Activated T-helper 1 cell treated with anti-CD3 and anti-CD28 coated beads, Interleukin-12 subunit alpha, Interleukin-12 subunit beta, Interleukin-2, Interleukin-4 antibody, amounts not matched to agents 30 ng/mL and 10 ng/mL and 1 ng/mL, durations not matched to agents 14 hours and 24 hours and 36 hours (primary cell): Measurements from ENCODE around the gene C12orf43. TPM values are rescaled to one million over a fixed set of nuclear protein-coding genes. Genes with fewer than 3 reads are reported as not detected.

Source experiments
- DNase-seq: peaks from one replicate; pipeline ENCODE4 v3.0.0; 2021; ENCODE audit warnings: low spot score
- H3K27ac Mint-ChIP-seq: one replicate; pipeline ENCODE4 v1.8.0; 2021; ENCODE audit warnings: mild to moderate bottlenecking, mixed read lengths
- H3K27me3 Mint-ChIP-seq: one replicate; pipeline ENCODE4 v1.8.0; 2022; ENCODE audit warnings: mild to moderate bottlenecking, moderate library complexity, mixed read lengths; ENCODE audit not compliant: insufficient read depth
- H3K36me3 Mint-ChIP-seq: one replicate; pipeline ENCODE4 v1.8.0; 2021; ENCODE audit warnings: low read depth, mixed read lengths
- H3K4me1 Mint-ChIP-seq: one replicate; pipeline ENCODE4 v1.8.0; 2021; ENCODE audit warnings: low read depth, mixed read lengths
- H3K4me3 Mint-ChIP-seq: one replicate; pipeline ENCODE4 v1.8.0; 2021; ENCODE audit warnings: mild to moderate bottlenecking, moderate library complexity, mixed read lengths
- H3K9me3 Mint-ChIP-seq: one replicate; pipeline ENCODE4 v1.8.0; 2021; ENCODE audit warnings: mixed read lengths
- intact Hi-C: fragments of 100-400 bp; cut with micrococcal nuclease; formaldehyde crosslinking; loops from one replicate; pipeline ENCODE4 v1.15.1; 2024
- total RNA-seq: library from RNA; stranded (reverse); gene quantifications from 2 replicates; pipeline ENCODE4 v1.2.3, GENCODE V29; 2022

Gene C12orf43
- total RNA-seq, 1 donor from 2014 or later, result 35.3 TPM

DNA sequence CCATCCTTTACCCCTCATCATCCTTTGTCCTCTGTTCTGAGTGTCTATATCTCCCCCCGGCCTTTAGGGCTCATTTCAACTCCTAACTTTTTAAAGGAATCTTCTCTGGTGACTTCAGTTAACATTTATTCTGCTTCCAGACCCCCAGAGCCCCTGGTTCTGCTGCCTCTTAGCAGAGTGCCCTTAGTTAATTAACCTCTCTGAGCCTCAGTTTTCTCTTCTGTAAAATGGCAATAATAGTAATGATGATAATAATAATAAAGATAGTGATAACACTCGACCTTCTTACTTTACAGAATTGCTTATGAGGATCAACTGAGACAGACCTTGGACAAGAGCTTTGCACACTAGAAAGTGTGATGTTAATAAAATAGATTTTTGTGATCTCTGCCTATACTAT is 6.4 kb upstream of the C12orf43 start:
- Mint-ChIP-seq H3K36me3 (peaks cover 28% of the 10 kb centered on the region), H3K9me3 (no peaks in the 10 kb centered on the region), H3K27ac (no peak overlapping the region), H3K4me1 (no peaks in the 10 kb centered on the region), H3K4me3 (no peak overlapping the region), H3K27me3 (no peaks in the 10 kb centered on the region)
- no peak for DNase-seq
- intact Hi-C loops, result no loop called here

DNA sequence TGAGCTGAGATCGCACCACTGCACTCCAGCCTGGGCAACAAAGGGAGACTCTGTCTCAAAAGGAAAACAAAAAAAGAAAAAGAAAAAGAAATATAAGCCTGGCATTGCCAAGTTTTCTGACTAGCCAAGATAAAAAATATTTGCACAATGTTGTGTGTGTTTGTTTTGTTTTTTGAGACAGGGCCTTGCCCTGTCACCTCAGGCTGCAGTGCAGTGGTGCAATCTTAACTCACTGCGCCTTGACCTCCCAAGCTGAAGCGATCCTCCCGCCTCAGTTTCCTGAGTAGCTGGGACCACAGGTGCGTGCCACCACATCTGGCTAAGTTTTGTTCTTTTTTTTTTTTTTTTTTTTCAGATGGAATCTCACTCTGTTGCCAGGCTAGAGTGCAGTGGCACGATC is 5.5 kb upstream of the C12orf43 start:
- H3K27ac Mint-ChIP-seq, result no peak overlapping the region
- no peaks in the 10 kb centered on the region for H3K4me1 Mint-ChIP-seq
- H3K4me3 Mint-ChIP-seq, result no peak overlapping the region
- intact Hi-C loops, result no loop called here
- DNase-seq, result no peak
- no peaks in the 10 kb centered on the region for H3K27me3 Mint-ChIP-seq
- H3K9me3 Mint-ChIP-seq, result no peaks in the 10 kb centered on the region
- H3K36me3 Mint-ChIP-seq, result peaks cover 20% of the 10 kb centered on the region

DNA sequence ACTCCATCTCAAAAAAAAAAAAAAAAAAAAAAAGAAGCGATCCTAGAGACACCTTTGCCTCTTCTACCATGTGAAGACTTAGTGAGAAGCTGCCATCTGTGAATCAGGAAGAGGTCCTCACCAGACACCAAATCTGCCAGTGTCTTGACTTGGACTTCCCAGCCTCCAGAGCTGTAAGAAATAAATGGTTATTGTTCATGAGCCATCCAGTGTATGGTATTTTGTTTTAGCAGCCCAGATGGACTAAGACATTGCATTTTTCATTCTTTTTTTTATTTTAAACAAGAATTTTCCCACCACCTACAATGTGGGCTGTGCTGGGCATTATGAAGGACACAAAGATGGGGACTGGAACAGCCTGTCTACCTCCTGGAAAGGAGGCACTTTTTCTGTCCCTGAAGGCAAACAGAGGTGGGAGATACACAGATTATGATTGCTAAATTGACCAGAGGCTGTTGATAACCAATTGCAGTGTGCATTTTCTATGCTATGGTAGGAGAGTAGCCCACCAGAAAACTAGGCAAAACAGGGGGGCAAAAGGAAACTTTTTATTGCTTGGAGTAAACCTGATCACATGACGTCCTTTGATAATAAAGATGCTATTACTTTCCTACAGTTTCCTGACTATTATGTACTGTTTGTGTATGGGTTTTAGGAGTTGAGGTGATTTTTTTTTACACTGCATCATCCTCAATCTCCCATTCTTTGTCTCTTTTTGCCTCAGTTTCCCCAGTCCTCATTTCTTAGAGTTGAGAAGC is 2.8 kb upstream of the C12orf43 start:
- Mint-ChIP-seq H3K4me1 (peaks cover 13% of the 10 kb centered on the region), H3K27me3 (no peaks in the 10 kb centered on the region), H3K36me3 (peaks cover 16% of the 10 kb centered on the region), H3K27ac (no peak overlapping the region), H3K9me3 (no peaks in the 10 kb centered on the region), H3K4me3 (no peak overlapping the region)
- intact Hi-C loops, result loop anchor here (5.0 kb wide), 2 partner anchors 437 to 487 kb away; partner anchors contain the start of genes POP5 and RNF10
- no peak for DNase-seq

DNA sequence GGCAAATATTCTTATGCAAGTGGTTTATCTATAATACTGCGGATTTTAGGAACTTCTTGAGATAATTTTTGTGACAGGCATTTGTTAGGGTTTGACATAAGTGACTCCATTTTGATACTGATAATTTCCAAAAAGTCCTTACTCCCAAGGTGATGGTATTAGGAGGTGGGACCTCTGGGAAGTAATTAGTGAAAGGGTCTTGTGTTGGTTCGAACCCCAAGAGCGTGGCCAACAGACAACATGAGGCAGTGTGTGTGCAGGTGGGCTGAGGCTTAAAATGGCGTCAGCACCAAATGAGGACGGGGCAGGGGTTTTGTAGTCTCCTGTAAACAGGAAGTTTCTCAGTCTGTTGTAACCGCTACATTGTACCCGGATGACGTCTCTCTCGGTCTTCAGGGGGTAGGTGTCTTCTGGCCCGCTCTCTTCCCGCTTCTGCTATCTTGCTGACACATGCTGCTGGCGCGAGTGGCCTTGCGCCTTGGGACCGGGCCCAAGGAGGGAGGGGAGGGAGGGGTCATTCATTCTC is 1.7 kb upstream of the C12orf43 start:
- Mint-ChIP-seq H3K27me3 (no peaks in the 10 kb centered on the region), H3K9me3 (no peaks in the 10 kb centered on the region), H3K36me3 (peaks cover 21% of the 10 kb centered on the region), H3K4me3 (no peak overlapping the region), H3K27ac (no peak overlapping the region), H3K4me1 (peaks cover 21% of the 10 kb centered on the region)
- intact Hi-C loops, result loop anchor here (2.0 to 5.0 kb wide), 3 partner anchors 436 to 715 kb away; partner anchors contain the start of genes POP5, RNF10 and SIRT4
- no peak for DNase-seq

DNA sequence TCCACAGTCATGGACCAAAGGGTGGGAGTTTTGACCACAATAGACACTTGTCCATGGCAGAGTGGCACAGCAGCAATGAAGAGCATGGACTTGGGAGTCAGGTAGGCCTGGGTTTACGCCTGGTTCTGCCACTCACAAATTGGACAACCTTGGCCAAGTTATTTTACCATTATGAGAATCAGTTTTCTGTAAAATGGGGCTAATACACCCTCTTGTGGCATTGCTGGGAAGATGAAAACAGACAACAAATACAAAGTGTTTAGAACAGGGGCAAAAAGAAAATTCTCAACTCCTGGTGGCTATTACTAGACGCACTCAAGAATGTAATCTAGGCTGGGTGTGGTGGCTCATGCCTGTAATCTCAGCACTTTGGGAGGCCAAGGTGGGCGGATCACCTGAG is 2.6 kb downstream of the C12orf43 start:
- no peak overlapping the region for H3K27ac Mint-ChIP-seq
- intact Hi-C loops, result no loop called here
- H3K4me1 Mint-ChIP-seq, result peaks cover 28% of the 10 kb centered on the region
- H3K36me3 Mint-ChIP-seq, result peaks cover 24% of the 10 kb centered on the region
- no peaks in the 10 kb centered on the region for H3K9me3 Mint-ChIP-seq
- no peaks in the 10 kb centered on the region for H3K27me3 Mint-ChIP-seq
- no peak for DNase-seq
- H3K4me3 Mint-ChIP-seq, result peak overlapping the region; percentile 63

DNA sequence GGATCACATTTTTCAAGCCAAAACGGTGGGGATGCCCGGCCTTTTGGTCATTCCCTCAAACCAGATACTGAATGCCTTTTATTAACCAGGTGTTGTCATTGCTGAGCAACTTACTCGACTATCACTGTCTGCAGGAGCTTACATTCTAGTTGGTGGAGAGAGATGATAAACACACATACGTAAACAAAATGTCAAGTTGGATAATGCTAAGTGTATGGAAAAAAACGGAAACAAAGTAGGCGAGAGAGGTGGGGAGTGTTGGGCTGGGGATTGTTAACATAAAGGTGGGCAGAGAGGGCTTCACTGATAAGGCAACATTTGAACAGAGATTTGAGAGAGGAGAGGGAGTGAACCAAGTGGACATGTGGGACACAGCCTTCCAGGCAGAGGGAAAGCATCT is 4.5 kb downstream of the C12orf43 start:
- DNase-seq, result no peak
- peak overlapping the region; percentile 21 for H3K27ac Mint-ChIP-seq
- H3K4me3 Mint-ChIP-seq, result no peak overlapping the region
- H3K9me3 Mint-ChIP-seq, result no peaks in the 10 kb centered on the region
- peaks cover 27% of the 10 kb centered on the region for H3K36me3 Mint-ChIP-seq
- no peaks in the 10 kb centered on the region for H3K27me3 Mint-ChIP-seq
- H3K4me1 Mint-ChIP-seq, result peaks cover 28% of the 10 kb centered on the region
- intact Hi-C loops, result no loop called here

DNA sequence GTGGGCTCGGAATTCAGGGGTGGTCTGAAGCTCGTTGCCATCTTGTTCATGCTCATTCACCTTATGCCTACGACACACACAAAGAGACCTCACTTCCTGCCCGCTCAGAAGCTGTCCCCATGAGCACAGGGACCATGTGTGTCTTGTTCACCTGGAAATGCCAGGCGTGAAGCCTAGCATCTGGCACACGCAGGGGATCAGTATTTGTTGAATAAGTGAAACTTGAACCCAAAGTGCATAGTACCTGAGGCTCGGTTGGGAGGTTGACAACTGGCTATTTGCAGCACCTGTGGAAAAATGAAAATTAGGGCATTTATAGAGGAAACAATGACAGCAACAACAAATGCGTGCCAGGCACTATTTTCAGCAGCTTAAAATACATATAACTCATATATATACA is 5.4 kb downstream of the C12orf43 start:
- no peak for DNase-seq
- Mint-ChIP-seq H3K4me1 (peaks cover 28% of the 10 kb centered on the region), H3K36me3 (peaks cover 25% of the 10 kb centered on the region), H3K9me3 (no peaks in the 10 kb centered on the region), H3K4me3 (no peak overlapping the region), H3K27me3 (no peaks in the 10 kb centered on the region), H3K27ac (no peak overlapping the region)
- intact Hi-C loops, result no loop called here

DNA sequence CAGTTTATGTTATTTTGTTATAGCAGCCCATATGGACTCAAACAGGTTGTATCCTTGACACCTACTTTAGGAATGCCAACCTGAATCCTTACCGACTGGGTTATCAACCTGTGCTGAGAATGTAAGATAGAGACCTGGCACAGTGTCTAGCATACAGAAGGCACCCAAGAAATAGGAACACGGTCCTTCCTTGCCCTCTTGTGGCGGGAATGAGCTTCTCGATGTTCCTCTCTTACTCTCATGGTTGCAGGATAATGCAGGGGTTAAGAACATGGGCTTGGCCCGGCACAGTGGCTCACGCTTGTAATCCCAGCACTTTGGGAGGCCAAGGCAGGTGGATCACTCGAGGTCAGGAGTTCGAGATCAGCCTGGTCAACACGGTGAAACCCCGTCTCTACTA is 6.5 kb downstream of the C12orf43 start:
- no peak overlapping the region for H3K27ac Mint-ChIP-seq
- intact Hi-C loops, result no loop called here
- H3K9me3 Mint-ChIP-seq, result no peaks in the 10 kb centered on the region
- peaks cover 21% of the 10 kb centered on the region for H3K4me1 Mint-ChIP-seq
- peaks cover 31% of the 10 kb centered on the region for H3K36me3 Mint-ChIP-seq
- no peak overlapping the region for H3K4me3 Mint-ChIP-seq
- no peaks in the 10 kb centered on the region for H3K27me3 Mint-ChIP-seq
- no peak for DNase-seq

DNA sequence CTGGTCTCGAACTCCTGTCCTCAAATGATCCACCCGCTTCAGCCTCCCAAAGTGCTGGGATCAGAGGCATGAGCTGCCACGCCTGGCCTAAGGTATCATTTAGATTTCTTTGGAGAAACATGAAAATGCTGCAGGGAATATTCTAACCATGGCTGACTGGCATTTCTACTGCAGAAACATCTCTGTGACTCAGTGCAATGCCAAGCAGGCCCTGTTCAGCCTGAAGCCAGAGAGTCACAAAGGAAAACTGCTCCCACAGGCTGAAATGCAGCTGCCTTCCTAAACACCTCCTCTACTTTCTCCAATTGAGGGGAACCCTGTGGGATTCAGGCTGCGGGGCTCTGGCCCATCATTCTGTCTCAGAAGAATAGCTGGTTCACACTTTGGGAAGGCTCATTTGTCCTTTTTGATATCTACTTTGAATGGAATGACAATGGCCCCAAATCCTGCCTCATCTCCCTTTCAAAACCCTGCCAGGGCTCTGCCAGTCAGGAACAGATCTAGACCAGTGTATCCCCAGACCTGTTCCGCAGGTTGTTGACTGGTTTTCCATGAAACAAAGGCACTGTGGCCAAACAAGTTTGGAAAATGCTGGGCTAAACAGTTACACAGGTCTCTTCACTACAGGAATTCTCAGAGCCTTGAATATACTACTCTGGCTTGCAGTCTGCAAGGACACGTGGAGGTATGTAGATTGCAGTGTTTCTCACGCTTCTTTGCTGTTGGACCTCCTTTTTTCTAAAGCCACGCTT is 7.8 kb downstream of the C12orf43 start:
- H3K36me3 Mint-ChIP-seq, result peaks cover 37% of the 10 kb centered on the region
- intact Hi-C loops, result no loop called here
- DNase-seq, result no peak

DNA sequence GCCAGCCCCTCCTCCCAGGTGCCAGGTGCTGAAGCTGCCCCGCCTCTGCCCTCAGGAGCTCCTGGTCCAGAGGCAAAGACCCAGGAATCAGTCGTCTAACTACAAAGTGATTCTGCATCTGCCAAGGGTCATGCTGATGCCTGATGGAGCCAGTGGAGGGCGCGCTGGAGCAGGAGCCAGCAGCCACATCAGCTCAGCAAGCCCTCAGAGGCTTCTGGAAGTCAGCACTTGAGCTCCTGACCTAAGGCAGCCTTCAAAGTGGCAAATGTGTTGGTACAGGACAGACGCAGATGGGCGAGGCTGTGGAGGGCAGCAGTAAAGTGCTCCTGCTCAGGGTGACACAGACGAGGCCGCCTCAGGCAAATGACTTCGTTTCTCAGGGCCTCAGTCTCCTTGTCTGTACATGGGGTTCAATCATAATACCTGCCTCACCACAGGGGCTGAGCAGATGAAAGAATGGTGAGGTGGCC is 10.9 kb downstream of the C12orf43 start:
- Mint-ChIP-seq H3K4me1 (peaks cover 4% of the 10 kb centered on the region), H3K9me3 (no peaks in the 10 kb centered on the region), H3K36me3 (peaks cover 27% of the 10 kb centered on the region), H3K4me3 (no peak overlapping the region), H3K27me3 (no peaks in the 10 kb centered on the region), H3K27ac (no peak overlapping the region)
- DNase-seq, result peak; percentile 32
- intact Hi-C loops, result loop anchor here (1.0 kb wide), 3 partner anchors 55 to 105 kb away; no protein-coding TSS in a partner anchor

More for the DNA sequence above, 7.8 kb downstream of the C12orf43 start:
- peaks cover 16% of the 10 kb centered on the region for H3K4me1 Mint-ChIP-seq
- H3K27ac Mint-ChIP-seq, result no peak overlapping the region
- no peaks in the 10 kb centered on the region for H3K9me3 Mint-ChIP-seq
- H3K27me3 Mint-ChIP-seq, result no peaks in the 10 kb centered on the region
- H3K4me3 Mint-ChIP-seq, result no peak overlapping the region

DNA sequence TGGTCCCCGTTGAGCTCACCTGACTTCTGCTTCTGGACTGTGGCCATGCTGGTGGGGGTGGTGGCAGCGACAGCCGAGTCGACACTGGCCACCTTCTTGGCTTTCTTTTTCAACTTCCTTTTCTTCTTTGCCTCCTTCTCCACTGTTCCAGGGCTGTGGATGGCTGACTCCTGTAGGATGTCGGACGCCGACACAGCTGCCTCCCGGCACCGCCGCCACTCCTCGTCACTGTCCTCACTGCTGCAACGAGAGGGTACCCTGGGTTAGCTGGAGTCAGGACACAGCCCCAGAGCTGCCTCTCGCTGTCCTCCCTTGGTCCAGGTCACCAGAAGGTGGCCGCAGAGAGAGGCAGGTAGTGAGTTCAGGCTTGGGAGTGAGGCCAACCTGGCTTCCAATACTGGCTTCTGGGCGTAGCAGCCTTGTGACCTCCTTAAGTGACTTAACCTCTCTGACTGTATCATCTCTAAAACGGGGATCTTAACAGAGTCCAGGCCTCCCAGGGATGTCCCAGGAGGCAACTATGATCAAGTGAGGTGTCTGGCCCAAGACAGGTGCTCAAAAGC is 12.0 kb downstream of the C12orf43 start:
- intact Hi-C loops, result no loop called here
- no peaks in the 10 kb centered on the region for H3K27me3 Mint-ChIP-seq

DNA sequence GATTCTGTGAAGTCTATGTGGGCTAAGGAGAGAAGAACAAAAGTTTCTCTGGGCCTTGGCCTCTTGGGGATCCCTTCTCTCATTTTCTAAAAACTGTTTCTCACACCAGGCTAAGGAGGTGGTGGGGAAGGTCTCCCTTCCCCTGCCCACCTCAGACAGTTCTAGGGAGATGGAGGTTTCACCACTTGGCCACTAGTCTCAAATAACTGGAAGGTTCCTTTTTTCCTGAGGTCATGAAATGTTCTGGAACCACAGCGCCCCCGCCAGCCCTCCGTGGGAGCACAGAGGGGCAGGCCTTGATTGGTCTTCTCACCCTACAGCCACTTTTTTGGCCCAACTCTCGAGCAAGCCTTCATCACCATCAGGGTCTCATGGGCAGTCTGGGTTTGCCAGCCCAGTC is 12.6 kb downstream of the C12orf43 start:
- no peaks in the 10 kb centered on the region for H3K9me3 Mint-ChIP-seq
- intact Hi-C loops, result no loop called here
- peaks cover 4% of the 10 kb centered on the region for H3K4me1 Mint-ChIP-seq
- peaks cover 26% of the 10 kb centered on the region for H3K36me3 Mint-ChIP-seq
- DNase-seq, result no peak
- no peaks in the 10 kb centered on the region for H3K27me3 Mint-ChIP-seq
- no peak overlapping the region for H3K4me3 Mint-ChIP-seq
- H3K27ac Mint-ChIP-seq, result no peak overlapping the region

More for the DNA sequence above, 12.0 kb downstream of the C12orf43 start:
- DNase-seq, result no peak
- Mint-ChIP-seq H3K36me3 (peaks cover 27% of the 10 kb centered on the region), H3K4me1 (peaks cover 4% of the 10 kb centered on the region), H3K9me3 (no peaks in the 10 kb centered on the region), H3K4me3 (no peak overlapping the region), H3K27ac (no peak overlapping the region)
